Measurements from ENCODE around the gene SNRNP40.

- TF ChIP-seq REST (IDR thresholded peaks at IDR 0.05; ENCODE audit: insufficient read depth in 1 of 2, low read depth in 2 of 2, low read length in 2 of 2) (no peak), TAF1 (IDR thresholded peaks at IDR 0.05; ENCODE audit: borderline replicate concordance, insufficient read depth, low read length) (no peak), POLR2AphosphoS5 (IDR thresholded peaks at IDR 0.05; ENCODE audit: low read depth, low read length) (no peak)
Observed at GRCh38 chr1:31248276-31248675, 48.3 kb downstream of the SNRNP40 start.
